ENCODE measurements around the gene CIC.

The CIC gene

GRCh38 chr19:42270346-42271044 is 1.4 kb downstream of the CIC start:
- Mint-ChIP-seq H3K9me3 (no peaks in the 10 kb centered on the region), H3K27ac (peak overlapping the region; percentile 22), H3K36me3 (ENCODE audit: low read depth) (peaks cover 9% of the 10 kb centered on the region), H3K4me3 (no peak overlapping the region), H3K27me3 (ENCODE audit: low read depth, poor library complexity) (no peaks in the 10 kb centered on the region), H3K4me1 (peaks cover 16% of the 10 kb centered on the region)
- DNase-seq, result no peak
- no peak for TF ChIP-seq CTCF (IDR thresholded peaks at IDR 0.05)

GRCh38 chr19:42271045-42271419 is 2.0 kb downstream of the CIC start:
- H3K4me1 Mint-ChIP-seq, result peaks cover 13% of the 10 kb centered on the region
- H3K27me3 Mint-ChIP-seq (ENCODE audit: low read depth, poor library complexity), result no peaks in the 10 kb centered on the region
- no peak for TF ChIP-seq CTCF (IDR thresholded peaks at IDR 0.05)
- DNase-seq, result no peak
- H3K9me3 Mint-ChIP-seq, result no peaks in the 10 kb centered on the region
- H3K27ac Mint-ChIP-seq, result peak overlapping the region; percentile 83
- H3K4me3 Mint-ChIP-seq, result peak overlapping the region; percentile 55
- H3K36me3 Mint-ChIP-seq (ENCODE audit: low read depth), result peaks cover 11% of the 10 kb centered on the region

- Mint-ChIP-seq H3K4me1 (peaks cover 16% of the 10 kb centered on the region), H3K4me3 (no peak overlapping the region), H3K9me3 (no peaks in the 10 kb centered on the region), H3K36me3 (ENCODE audit: low read depth) (peaks cover 14% of the 10 kb centered on the region), H3K27ac (no peak overlapping the region), H3K27me3 (ENCODE audit: low read depth, poor library complexity) (no peaks in the 10 kb centered on the region)
- TF ChIP-seq CTCF (IDR thresholded peaks at IDR 0.05), result no peak
- no peak for DNase-seq
These were observed 2.9 kb downstream of the CIC start for GRCh38 chr19:42271861-42272534.

- Mint-ChIP-seq H3K36me3 (ENCODE audit: low read depth) (peaks cover 14% of the 10 kb centered on the region), H3K9me3 (no peaks in the 10 kb centered on the region), H3K4me3 (no peak overlapping the region)
These were observed 3.5 kb downstream of the CIC start for GRCh38 chr19:42272535-42272897.

GRCh38 chr19:42272989-42273406 is 3.9 kb downstream of the CIC start:
- H3K36me3 Mint-ChIP-seq (ENCODE audit: low read depth), result peaks cover 14% of the 10 kb centered on the region
- no peak overlapping the region for H3K4me3 Mint-ChIP-seq
- DNase-seq, result no peak
- H3K9me3 Mint-ChIP-seq, result no peaks in the 10 kb centered on the region
- no peak overlapping the region for H3K27ac Mint-ChIP-seq
- no peak for TF ChIP-seq CTCF (IDR thresholded peaks at IDR 0.05)
- peaks cover 14% of the 10 kb centered on the region for H3K4me1 Mint-ChIP-seq
- no peaks in the 10 kb centered on the region for H3K27me3 Mint-ChIP-seq (ENCODE audit: low read depth, poor library complexity)

More at GRCh38 chr19:42272535-42272897, 3.5 kb downstream of the CIC start:
- Mint-ChIP-seq H3K27ac (no peak overlapping the region), H3K27me3 (ENCODE audit: low read depth, poor library complexity) (no peaks in the 10 kb centered on the region), H3K4me1 (peaks cover 16% of the 10 kb centered on the region)
- peak; percentile 5 for DNase-seq
- TF ChIP-seq CTCF (IDR thresholded peaks at IDR 0.05), result no peak

Data from nephron progenitor cell (in vitro differentiated cells).